Naive thymus-derived CD8-positive, alpha-beta T cell (primary cell): ENCODE results near the gene HDHD5. TPM values are rescaled to one million over a fixed set of nuclear protein-coding genes. Genes with fewer than 3 reads are reported as not detected.

Experiments
- ATAC-seq, 2 donors: fragments of 150-1000 bp; cut with Tn5 transposase in 1 of 2; sonication (Bioruptor Pico), chemical (Tn5 transposase) in 1 of 2; 1 replicate in 1 of 2; 2 replicates in 1 of 2; pipeline ENCODE4 v1.10.0; 2021; ENCODE audit warnings: mild to moderate bottlenecking in 2 of 2, moderate library complexity in 2 of 2
- POLR2A ChIA-PET: fragments of 350-600 bp; sonication (Branson Sonifier 250); formaldehyde crosslinking; loops from one replicate; lab custom pipeline; 2021; ENCODE audit warnings: antibody characterized with exemption; lab: Charles Lee
- DNase-seq, 10 donors: peaks; one replicate each; pipeline versions ENCODE4 v3.0.0 to v3.0.0-alpha.2; 2020 to 2022
- H3K27ac Mint-ChIP-seq, 10 donors: one replicate each; pipeline ENCODE4 v1.8.0; 2020 to 2022; ENCODE audit warnings: mild to moderate bottlenecking in 10 of 10, mixed read lengths in 10 of 10, moderate library complexity in 4 of 10, inconsistent platforms in 1 of 10
- H3K27me3 Mint-ChIP-seq, 5 donors: one replicate each; pipeline ENCODE4 v1.8.0; 2021 to 2022; ENCODE audit warnings: mixed read lengths in 5 of 5
- H3K36me3 Mint-ChIP-seq, 3 donors: one replicate each; pipeline ENCODE4 v1.8.0; 2020 to 2022; ENCODE audit warnings: mixed read lengths in 3 of 3, mild to moderate bottlenecking in 2 of 3, inconsistent platforms in 1 of 3
- H3K4me1 Mint-ChIP-seq, 4 donors: one replicate each; pipeline ENCODE4 v1.8.0; 2021 to 2022; ENCODE audit warnings: mixed read lengths in 4 of 4
- H3K4me3 Mint-ChIP-seq, 10 donors: one replicate each; pipeline ENCODE4 v1.8.0; 2020 to 2022; ENCODE audit warnings: mild to moderate bottlenecking in 10 of 10, mixed read lengths in 10 of 10, moderate library complexity in 6 of 10, inconsistent platforms in 1 of 10
- H3K9me3 Mint-ChIP-seq, 9 donors: one replicate each; pipeline ENCODE4 v1.8.0; 2020 to 2022; ENCODE audit warnings: mixed read lengths in 9 of 9, mild to moderate bottlenecking in 3 of 9, inconsistent platforms in 1 of 9, moderate library complexity in 1 of 9
- polyA plus RNA-seq, 3 donors: library from polyadenylated mRNA; unstranded; fragments of 300-500 nt; fragmentation: Illumina TruSeq; gene quantifications; one replicate each; pipeline ENCODE4 v1.2.3, GENCODE V29; 2021
- total RNA-seq, 8 experiments: library from RNA in 2 of 8; stranded (reverse) in 2 of 8; gene quantifications; one replicate each; pipeline ENCODE4 v1.2.3 and lab custom pipeline; 2021 to 2026

HDHD5 gene
- total RNA-seq (10 to 100 TPM; 29.3 to 33.6 TPM), polyA plus RNA-seq (10 to 100 TPM; 48.5 to 72.7 (median 59.8) TPM), total RNA-seq (lab: John Stamatoyannopoulos, UW) (19.2 to 58.7 (median 30.6) reads per million in 6 experiments)

- Mint-ChIP-seq H3K9me3 (no peaks in the 10 kb centered on the region), H3K27me3 (no peaks in the 10 kb centered on the region), H3K4me3 (peak within 1 kb of the TSS; percentile 79 to 90 (median 86)), H3K27ac (peak within 1 kb of the TSS; percentile 38 to 91 (median 78)), H3K4me1 (peaks cover 9 to 42% (median 36%) of the 10 kb centered on the region in 4 donors), H3K36me3 (peaks cover 0 to 8% (median 0%) of the 10 kb centered on the region in 3 donors)
- POLR2A ChIA-PET, result interaction anchor here (0.7 to 5.1 kb wide), 10 partner anchors 13 to 120 kb away, joined by 3 to 36 read pairs (median 4); no protein-coding TSS in a partner anchor
- ATAC-seq, result peak; percentile 90 to 92
- DNase-seq, result peak; percentile 80 to 94 (median 86)
Measured at GRCh38 chr22:17158568-17159503, at the start of gene HDHD5. HDHD5 (minus strand) TSS chr22:17159277; CDS start chr22:17159251, 26 bp downstream.

GRCh38 chr22:17205432-17205831, 46.4 kb upstream of the HDHD5 start:
- DNase-seq (no peak), ATAC-seq (no peak)
- Mint-ChIP-seq H3K4me3 (no peak overlapping the region), H3K27me3 (no peaks in the 10 kb centered on the region), H3K9me3 (no peaks in the 10 kb centered on the region), H3K4me1 (peaks cover 6 to 34% (median 21%) of the 10 kb centered on the region in 4 donors), H3K36me3 (peaks cover 0 to 82% (median 23%) of the 10 kb centered on the region in 3 donors), H3K27ac (peak overlapping the region in 4 of 10 donors; percentile 4 to 53 (median 40))
- POLR2A ChIA-PET, result interaction anchor here (0.6 kb wide), 1 partner anchor 8 kb away, joined by 4 read pairs; no protein-coding TSS in a partner anchor

- H3K36me3 Mint-ChIP-seq, result peaks cover 0 to 97% (median 21%) of the 10 kb centered on the region in 3 donors
- no peak for DNase-seq
- peaks cover 3 to 23% (median 17%) of the 10 kb centered on the region in 4 donors for H3K4me1 Mint-ChIP-seq
- no peak for ATAC-seq
- H3K27ac Mint-ChIP-seq, result peak overlapping the region in 8 of 10 donors; percentile 61 to 86 (median 72)
- POLR2A ChIA-PET, result interaction anchor here (0.7 kb wide), 1 partner anchor 79 kb away, joined by 4 read pairs; no protein-coding TSS in a partner anchor
- no peaks in the 10 kb centered on the region for H3K9me3 Mint-ChIP-seq
- no peak overlapping the region for H3K4me3 Mint-ChIP-seq
- H3K27me3 Mint-ChIP-seq, result no peaks in the 10 kb centered on the region
Measured at GRCh38 chr22:17201285-17201945, 42.3 kb upstream of the HDHD5 start.

GRCh38 chr22:17199003-17199731, 40.1 kb upstream of the HDHD5 start:
- peak overlapping the region in 5 of 10 donors; percentile 27 to 82 (median 34) for H3K27ac Mint-ChIP-seq
- no peaks in the 10 kb centered on the region for H3K9me3 Mint-ChIP-seq
- peaks cover 0 to 91% (median 18%) of the 10 kb centered on the region in 3 donors for H3K36me3 Mint-ChIP-seq
- DNase-seq (no peak), ATAC-seq (no peak)
- POLR2A ChIA-PET, result no interaction called here
- no peaks in the 10 kb centered on the region for H3K27me3 Mint-ChIP-seq
- H3K4me1 Mint-ChIP-seq, result peaks cover 3 to 31% (median 25%) of the 10 kb centered on the region in 4 donors
- no peak overlapping the region for H3K4me3 Mint-ChIP-seq

- peak overlapping the region in 2 of 10 donors; percentile 9 to 72 for H3K27ac Mint-ChIP-seq
- peaks cover 3 to 32% (median 25%) of the 10 kb centered on the region in 4 donors for H3K4me1 Mint-ChIP-seq
- no peak overlapping the region for H3K4me3 Mint-ChIP-seq
- H3K36me3 Mint-ChIP-seq, result peaks cover 0 to 88% (median 17%) of the 10 kb centered on the region in 3 donors
- ATAC-seq (no peak), DNase-seq (peak in 1 of 10 donors; percentile 9)
- POLR2A ChIA-PET, result no interaction called here
- H3K9me3 Mint-ChIP-seq, result no peaks in the 10 kb centered on the region
- H3K27me3 Mint-ChIP-seq, result no peaks in the 10 kb centered on the region
Measured at GRCh38 chr22:17198170-17199002, 39.3 kb upstream of the HDHD5 start.

GRCh38 chr22:17194213-17194612, 35.1 kb upstream of the HDHD5 start:
- POLR2A ChIA-PET, result interaction anchor here (0.7 kb wide), 1 partner anchor 54 kb away, joined by 3 read pairs; no protein-coding TSS in a partner anchor
- Mint-ChIP-seq H3K4me3 (no peak overlapping the region), H3K27me3 (no peaks in the 10 kb centered on the region), H3K27ac (peak overlapping the region in 9 of 10 donors; percentile 6 to 86 (median 54)), H3K9me3 (no peaks in the 10 kb centered on the region), H3K36me3 (peaks cover 0 to 70% (median 6%) of the 10 kb centered on the region in 3 donors), H3K4me1 (peaks cover 0 to 18% (median 15%) of the 10 kb centered on the region in 4 donors)
- no peak for ATAC-seq
- DNase-seq, result peak in 1 of 10 donors; percentile 27

- ATAC-seq, result no peak
- DNase-seq, result peak in 1 of 10 donors; percentile 31
- POLR2A ChIA-PET, result no interaction called here
- peaks cover 0 to 70% (median 4%) of the 10 kb centered on the region in 3 donors for H3K36me3 Mint-ChIP-seq
- H3K4me3 Mint-ChIP-seq, result no peak overlapping the region
- peaks cover 0 to 18% (median 12%) of the 10 kb centered on the region in 4 donors for H3K4me1 Mint-ChIP-seq
- H3K27me3 Mint-ChIP-seq, result no peaks in the 10 kb centered on the region
- H3K9me3 Mint-ChIP-seq, result no peaks in the 10 kb centered on the region
- H3K27ac Mint-ChIP-seq, result peak overlapping the region in 3 of 10 donors; percentile 25 to 71 (median 37)
Measured at GRCh38 chr22:17192186-17192585, 33.1 kb upstream of the HDHD5 start.

- ATAC-seq, result no peak
- DNase-seq, result peak in 1 of 10 donors; percentile 23
- Mint-ChIP-seq H3K4me1 (peaks cover 0 to 18% (median 12%) of the 10 kb centered on the region in 4 donors), H3K4me3 (no peak overlapping the region), H3K36me3 (peaks cover 0 to 67% (median 4%) of the 10 kb centered on the region in 3 donors), H3K9me3 (no peaks in the 10 kb centered on the region), H3K27ac (peak overlapping the region in 2 of 10 donors; percentile 50 to 53), H3K27me3 (no peaks in the 10 kb centered on the region)
- POLR2A ChIA-PET, result interaction anchor here (0.5 kb wide), 1 partner anchor 24 kb away, joined by 3 read pairs; no protein-coding TSS in a partner anchor
Measured at GRCh38 chr22:17191163-17191784, 32.2 kb upstream of the HDHD5 start.

GRCh38 chr22:17190702-17191101, 31.6 kb upstream of the HDHD5 start:
- H3K27me3 Mint-ChIP-seq, result no peaks in the 10 kb centered on the region
- H3K36me3 Mint-ChIP-seq, result peaks cover 0 to 72% (median 7%) of the 10 kb centered on the region in 3 donors
- no peaks in the 10 kb centered on the region for H3K9me3 Mint-ChIP-seq
- POLR2A ChIA-PET, result no interaction called here
- H3K27ac Mint-ChIP-seq, result no peak overlapping the region
- no peak overlapping the region for H3K4me3 Mint-ChIP-seq
- peaks cover 0 to 18% (median 12%) of the 10 kb centered on the region in 4 donors for H3K4me1 Mint-ChIP-seq
- peak in 1 of 10 donors; percentile 54 for DNase-seq
- ATAC-seq, result no peak

- peaks cover 0 to 5% (median 4%) of the 10 kb centered on the region in 4 donors for H3K4me1 Mint-ChIP-seq
Measured at GRCh38 chr22:17176715-17177114, 17.6 kb upstream of the HDHD5 start.

More at GRCh38 chr22:17176715-17177114, 17.6 kb upstream of the HDHD5 start:
- H3K4me3 Mint-ChIP-seq, result no peak overlapping the region
- ATAC-seq, result no peak
- no peaks in the 10 kb centered on the region for H3K27me3 Mint-ChIP-seq
- H3K36me3 Mint-ChIP-seq, result peaks cover 5 to 33% (median 16%) of the 10 kb centered on the region in 3 donors
- H3K27ac Mint-ChIP-seq, result peak overlapping the region in 5 of 10 donors; percentile 14 to 63 (median 60)
- no peak for DNase-seq
- POLR2A ChIA-PET, result no interaction called here
- no peaks in the 10 kb centered on the region for H3K9me3 Mint-ChIP-seq
